ENCODE measurements around the gene CXCL3.

- TF ChIP-seq REST (IDR thresholded peaks at IDR 0.05; ENCODE audit: insufficient read depth in 1 of 2, low read depth in 2 of 2, low read length in 2 of 2) = no peak
- no peak for TF ChIP-seq TAF1 (IDR thresholded peaks at IDR 0.05; ENCODE audit: borderline replicate concordance, insufficient read depth, low read length)
Measured at GRCh38 chr4:74013264-74013663, 25.2 kb downstream of the CXCL3 start.
